B cell (primary cell): Measurements from ENCODE around the gene RAB22A.

Experiments
- CTCF ChIP-seq: fragments of 200-600 bp; IDR thresholded peaks from one replicate; pipeline ENCODE4 v1.8.0; 2022; ENCODE audit warnings: antibody characterized with exemption, mild to moderate bottlenecking
- EZH2 ChIP-seq: IDR thresholded peaks from 2 replicates; pipeline ENCODE4 v1.6.1; 2012; ENCODE audit warnings: borderline replicate concordance, low read depth, mild to moderate bottlenecking, moderate library complexity, low read length; ENCODE audit not compliant: insufficient read depth, poor library complexity, severe bottlenecking

DNA sequence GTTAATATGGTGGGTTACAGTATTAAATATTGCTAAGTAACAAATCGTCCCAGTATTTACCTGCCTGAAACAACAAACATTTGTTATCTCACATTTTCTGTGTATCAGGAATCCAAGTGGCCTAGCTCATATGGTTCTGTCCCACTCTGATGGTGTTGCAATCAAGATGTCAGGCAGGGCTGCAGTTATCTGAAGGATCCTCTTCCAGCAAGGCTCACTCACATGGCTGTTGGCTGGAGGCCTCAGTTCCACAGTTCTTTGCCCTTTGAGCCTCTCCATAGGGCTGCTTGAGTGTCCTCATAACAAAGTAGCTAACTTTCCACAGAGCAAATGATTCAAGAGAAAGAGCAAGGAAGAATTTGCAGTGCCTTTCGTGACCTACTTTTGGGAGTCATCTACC, 17.7 kb downstream of the RAB22A start:
- TF ChIP-seq CTCF (no peak), EZH2 (no peak)
